ENCODE data around the gene FMNL2.

Gene FMNL2

GRCh38 chr2:152584301-152584700 is 249.3 kb downstream of the FMNL2 start:
- no peak for DNase-seq (ENCODE audit: low spot score)

DNA sequence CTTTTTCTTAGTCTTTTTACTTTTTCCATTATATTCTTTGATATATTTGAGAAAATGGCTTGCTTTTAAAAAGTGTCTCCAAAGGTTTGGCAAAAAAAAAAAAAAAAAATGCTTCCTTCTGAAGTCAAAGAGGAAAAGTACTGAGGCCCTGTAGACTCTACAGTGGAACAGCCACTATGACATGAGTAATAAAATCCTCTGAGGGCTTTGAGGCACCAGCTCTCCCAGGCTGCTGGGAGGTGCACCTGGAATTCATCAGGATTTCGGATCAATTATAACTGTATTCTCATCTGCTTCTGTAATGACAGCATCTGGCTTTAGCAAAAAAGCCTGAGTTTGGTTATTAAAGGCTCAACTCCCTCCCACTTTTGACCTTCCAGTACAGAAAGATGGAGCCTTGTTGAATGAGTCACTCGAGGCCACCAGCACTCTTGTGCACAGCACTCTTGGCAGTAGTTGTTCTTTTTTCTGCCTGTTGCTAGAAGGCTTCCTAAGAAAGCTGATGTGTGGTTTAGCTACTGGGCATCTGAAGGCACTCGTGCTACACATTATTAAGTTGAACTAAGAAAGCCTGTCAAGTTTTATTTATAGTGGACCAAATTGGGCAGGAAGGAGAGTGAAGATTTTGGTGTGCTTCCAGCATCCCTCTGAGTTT is 251.0 kb downstream of the FMNL2 start:
- DNase-seq (ENCODE audit: low spot score) = peak; percentile 34

DNA sequence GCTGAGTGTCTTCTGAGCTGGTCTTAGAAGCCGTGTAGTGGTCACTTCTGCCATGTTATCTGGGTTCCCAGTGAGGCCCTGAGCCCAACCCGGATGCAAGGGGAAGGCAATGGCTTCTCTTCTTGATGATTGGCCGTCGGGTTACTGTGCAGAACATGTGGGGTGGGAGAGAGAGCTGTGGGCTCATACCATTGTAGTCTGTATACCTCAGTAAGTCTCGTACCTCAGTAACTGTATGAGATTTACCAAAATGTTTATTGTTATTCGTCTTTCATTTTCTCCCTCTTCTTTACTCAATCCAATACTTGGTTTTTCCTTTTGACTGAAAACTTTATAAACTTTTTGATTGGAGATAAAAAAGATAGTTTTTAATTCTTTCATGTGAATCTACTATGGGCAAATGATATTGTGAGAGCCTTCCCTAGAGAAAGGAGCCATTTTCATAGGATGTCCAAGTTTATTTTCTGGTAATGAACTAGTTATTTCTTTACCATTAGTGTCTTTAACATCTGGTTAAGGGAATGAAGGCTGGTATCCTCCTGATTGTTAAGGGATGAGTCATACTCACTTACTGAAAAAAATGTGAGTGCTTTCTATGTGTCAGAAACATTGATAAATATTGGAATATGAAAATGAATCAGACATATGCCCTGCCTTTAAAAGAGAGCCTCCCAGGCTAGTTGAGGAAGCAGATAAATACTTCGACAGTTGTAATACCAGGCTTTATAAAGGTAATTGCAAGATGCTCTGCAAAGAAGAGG is 252.4 kb downstream of the FMNL2 start:
- peak; percentile 42 for DNase-seq (ENCODE audit: low spot score)

GRCh38 chr2:152588998-152589397 is 254.0 kb downstream of the FMNL2 start:
- no peak for DNase-seq (ENCODE audit: low spot score)

DNA sequence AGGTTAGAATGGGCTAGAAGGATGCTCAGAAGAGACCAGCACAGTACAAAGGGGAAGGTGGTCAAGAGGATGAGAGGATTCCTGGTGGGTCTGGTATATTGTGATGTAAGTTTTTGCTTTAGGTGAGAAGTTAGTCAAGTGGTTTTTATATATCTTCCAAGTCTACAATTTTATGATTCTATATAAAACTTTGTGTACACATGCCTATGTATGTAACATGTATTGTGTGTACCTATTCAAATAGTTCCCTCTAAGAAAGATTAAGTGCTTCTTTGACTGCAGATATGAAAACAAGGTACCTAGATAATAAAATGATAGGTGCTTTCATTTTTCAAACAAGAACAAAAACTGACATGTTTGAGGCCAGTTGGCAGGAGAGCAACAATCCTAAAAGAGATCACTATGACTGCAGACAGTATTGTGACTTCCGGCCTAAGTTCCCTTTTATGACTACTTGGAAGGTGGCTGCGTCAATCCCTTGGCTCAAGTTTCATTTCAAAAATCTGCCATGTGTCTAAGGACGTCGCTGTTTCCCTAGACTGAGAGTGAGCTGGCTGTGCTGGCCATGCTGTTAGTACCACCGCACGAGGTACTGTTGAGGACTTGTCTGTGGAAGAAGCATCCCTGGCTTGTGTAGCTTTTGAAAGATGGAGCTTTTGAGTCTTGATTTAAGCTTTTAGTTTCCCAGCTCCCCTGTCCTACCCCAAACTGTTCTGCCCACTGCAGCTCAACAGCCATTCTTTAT is 259.2 kb downstream of the FMNL2 start:
- DNase-seq (ENCODE audit: low spot score) = peak; percentile 58

DNA sequence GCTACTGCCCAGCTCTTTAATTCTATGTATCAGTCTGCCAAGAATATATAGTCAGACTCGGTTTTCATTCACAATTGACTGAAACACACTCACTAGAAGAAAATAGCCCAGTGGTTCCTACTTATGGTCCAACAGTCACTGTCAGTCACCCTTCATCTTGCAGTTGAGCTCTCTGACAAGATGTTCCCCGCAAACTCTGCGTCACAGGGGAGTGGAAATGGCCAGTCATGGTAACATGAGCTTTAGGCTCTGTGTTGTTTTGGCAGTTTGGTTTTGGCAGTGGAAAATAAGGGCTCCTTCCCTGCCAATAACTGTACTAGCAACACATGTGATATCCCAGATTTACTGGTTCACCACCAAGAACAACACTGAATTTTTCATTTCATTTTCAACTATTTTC is 259.8 kb downstream of the FMNL2 start:
- no peak for DNase-seq (ENCODE audit: low spot score)

DNA sequence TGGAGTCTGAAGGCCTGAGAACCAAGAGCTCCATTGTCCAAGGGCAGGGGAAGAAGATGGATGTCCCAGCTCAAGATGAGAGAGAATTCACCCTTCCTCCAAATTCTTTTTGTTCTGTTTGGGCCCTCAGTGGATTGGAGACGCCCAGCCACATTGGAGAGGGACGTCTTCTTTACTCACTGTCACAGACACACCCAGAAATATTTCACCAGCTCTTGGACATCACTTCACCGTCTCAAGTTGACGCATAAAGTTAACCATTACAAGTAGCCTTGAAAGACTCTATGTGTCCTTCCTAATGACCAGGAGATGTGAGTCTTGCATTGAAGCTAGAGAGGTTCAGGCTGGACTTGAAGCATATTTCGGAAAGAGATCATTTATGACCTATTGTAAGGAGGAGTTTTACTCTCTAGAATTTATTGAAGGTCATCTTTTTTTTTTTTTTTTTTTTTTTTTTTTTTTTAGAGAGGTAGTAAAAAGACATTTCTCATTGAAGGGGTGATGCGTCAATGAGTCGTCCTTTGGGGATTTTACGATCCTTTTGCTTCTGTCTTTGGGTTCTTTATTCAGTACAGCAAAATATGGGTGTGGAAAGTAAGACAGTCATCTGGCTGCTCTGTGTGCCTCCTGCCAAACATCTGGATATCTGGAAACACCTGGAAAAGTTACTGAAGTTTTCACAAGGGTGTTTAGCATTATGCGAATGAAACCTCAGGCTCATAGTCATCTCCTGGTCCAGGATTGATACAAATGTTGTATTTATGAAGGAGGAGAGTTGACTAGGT is 264.2 kb downstream of the FMNL2 start:
- DNase-seq (ENCODE audit: low spot score) = no peak

- DNase-seq (ENCODE audit: low spot score) = no peak
Observed at GRCh38 chr2:152600051-152600657, 265.2 kb downstream of the FMNL2 start.

DNA sequence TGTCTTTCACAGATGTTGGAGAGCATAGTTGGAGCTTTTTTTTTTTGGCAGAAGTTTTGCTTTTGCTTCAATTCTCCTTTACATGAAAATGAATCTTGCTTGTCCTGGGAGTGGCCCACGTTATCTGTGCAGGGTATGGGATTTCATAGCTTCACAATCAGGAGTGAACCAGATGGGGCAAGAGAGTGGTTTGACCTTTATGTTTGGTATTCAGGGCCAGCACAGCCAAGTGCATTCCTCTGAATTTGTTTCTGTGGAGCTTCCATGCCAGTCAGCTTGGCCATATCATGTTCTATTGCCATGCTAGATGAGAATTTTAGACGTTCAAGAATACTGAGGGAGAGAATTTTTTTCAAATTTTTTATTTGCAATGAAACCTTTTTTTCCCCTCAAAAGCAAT is 265.7 kb downstream of the FMNL2 start:
- no peak for DNase-seq (ENCODE audit: low spot score)

GRCh38 chr2:152602750-152603149 is 267.8 kb downstream of the FMNL2 start:
- no peak for DNase-seq (ENCODE audit: low spot score)

DNA sequence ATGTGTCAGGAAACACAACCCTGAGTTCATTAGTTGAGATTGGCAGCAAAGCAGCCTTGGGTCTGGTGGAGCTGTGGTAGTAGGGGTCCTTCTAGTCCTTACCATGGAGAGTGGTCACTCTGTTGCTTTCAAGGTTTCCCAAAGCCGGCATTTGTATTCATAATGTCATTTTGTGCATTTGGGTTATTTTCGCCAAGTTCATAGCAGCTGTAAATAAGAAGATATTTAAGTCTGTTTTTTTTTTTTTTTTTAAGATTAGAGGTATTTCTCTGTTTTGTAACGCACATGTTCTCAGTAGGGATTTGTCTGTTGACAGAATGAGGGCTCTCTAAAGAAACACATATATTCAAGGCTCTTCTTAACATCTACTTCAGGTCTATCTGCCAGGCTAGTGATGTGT is 268.2 kb downstream of the FMNL2 start:
- DNase-seq (ENCODE audit: low spot score) = no peak

DNA sequence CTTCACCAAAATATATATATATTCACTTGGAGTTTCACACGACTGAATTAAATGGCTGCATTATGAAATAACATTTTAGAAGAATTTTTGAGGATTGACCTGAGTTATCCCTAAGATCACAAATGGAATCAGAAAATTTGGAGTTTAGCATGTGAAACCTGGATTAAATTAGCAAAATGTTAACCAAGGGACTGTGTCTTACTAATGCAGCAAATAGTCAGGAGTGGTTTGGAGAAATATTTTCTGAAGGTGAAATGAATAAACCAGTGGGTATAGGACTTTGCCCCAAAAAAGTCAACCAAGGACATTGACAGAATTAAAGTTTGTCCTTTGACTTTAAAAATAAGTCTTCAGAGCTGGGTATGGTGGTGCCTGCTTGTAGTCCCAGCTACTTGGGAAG is 271.1 kb downstream of the FMNL2 start:
- no peak for DNase-seq (ENCODE audit: low spot score)

GRCh38 chr2:152606941-152607340 is 272.0 kb downstream of the FMNL2 start:
- no peak for DNase-seq (ENCODE audit: low spot score)

DNA sequence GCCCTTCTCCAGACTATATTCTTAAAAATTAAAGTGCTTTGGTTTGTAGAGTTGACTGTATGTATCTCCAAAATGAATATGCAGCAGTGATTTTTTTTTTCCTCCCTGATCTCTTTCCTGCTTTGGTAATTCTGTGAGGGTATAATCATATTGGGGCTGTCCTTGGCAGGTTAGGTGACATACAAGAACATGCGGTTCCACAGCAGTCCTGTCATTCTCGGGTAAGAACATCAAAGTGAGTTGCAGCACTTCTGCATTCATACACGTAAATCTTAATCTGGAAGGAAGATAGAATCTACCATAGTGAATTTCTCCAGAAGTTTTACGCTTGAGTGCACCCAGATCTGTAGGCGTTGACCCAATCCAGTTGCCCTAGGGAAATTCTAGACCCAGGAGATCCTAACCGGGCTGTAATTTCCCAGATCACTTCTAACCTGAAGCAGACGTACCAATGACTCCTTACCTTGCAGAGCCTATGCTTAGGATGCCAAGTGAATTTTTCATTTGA is 272.9 kb downstream of the FMNL2 start:
- no peak for DNase-seq (ENCODE audit: low spot score)

DNA sequence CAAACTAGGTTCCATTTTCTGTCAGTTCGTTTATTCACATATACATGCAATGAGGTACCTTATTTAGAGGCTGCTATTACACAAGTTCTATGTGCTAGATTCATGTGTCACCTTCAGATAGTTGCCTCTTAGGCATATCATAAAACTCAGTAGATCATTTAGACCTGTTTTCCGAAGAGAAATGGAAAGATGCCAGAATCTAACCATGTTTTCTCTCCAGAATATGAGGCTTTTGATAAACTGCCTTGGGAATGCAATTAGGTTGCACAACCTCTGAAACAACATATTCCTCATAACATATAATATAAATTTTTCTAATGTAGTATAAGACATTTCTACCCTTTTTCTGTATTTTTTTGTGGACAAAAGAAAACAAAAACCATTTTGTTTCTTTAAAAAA is 274.2 kb downstream of the FMNL2 start:
- DNase-seq (ENCODE audit: low spot score) = no peak

DNA sequence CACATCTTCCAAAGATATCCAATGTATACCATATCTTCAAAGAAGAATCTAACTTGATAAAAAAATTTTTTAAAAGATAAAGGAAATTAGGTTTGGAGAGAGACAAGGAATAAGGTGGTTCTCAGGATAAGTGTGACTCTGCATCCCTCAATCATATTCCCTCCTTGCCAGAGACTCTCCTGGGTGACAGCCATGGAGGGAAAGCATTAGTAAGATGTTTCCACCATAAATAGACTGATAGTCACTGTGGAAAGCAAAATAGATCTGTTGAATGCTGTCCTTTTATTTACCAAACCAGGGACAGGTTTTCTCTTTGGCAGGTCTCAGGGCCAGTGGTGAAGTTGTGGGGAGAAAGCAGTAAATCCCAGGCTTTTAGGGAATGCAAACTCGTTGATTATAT is 274.7 kb downstream of the FMNL2 start:
- DNase-seq (ENCODE audit: low spot score) = no peak

- DNase-seq (ENCODE audit: low spot score) = peak; percentile 41
Observed at GRCh38 chr2:152611458-152612231, 276.7 kb downstream of the FMNL2 start.

GRCh38 chr2:152613235-152613634 is 278.3 kb downstream of the FMNL2 start:
- no peak for DNase-seq (ENCODE audit: low spot score)

- no peak for DNase-seq (ENCODE audit: low spot score)
Observed at GRCh38 chr2:152615177-152615576, 280.2 kb downstream of the FMNL2 start.

DNA sequence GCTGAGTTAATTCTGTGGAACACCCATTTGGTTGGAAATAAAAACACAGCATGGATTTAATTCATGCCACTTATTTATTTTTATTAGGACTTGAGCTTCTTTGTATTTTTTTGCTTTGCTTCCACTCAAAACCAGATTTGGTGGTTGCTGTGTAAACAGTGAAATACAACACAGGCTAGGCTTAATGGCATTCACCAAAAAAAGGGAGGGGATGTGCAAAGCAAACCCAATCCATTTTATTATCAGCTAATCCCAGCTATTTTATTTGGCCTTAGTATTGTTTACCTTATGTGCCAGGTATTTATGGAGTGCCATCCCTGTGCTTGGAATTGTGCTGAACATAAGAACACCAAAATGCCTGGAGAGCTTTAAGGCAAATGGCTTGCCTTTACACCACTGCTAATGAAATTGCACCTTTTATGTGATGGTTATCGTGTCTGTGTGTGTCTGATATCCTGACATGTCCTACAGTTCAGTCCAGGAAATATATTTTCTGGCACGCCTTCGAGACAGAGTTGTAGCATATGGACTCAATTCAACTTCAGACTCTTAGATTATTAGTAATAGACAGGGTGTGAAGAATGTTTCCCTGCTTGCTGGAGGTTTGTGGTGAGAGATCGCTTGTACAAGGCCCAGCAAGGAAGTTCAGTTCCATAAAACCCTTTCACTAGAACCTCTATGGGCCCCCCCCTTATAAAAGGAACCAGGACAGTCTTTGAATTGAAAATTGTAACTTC is 282.6 kb downstream of the FMNL2 start:
- DNase-seq (ENCODE audit: low spot score) = no peak

All from activated CD4-positive, alpha-beta T cell treated with anti-CD3 and anti-CD28 coated beads, Interleukin-2, Interleukin-4, amounts not matched to agents 100 ng/mL and 50 ng/mL, durations not matched to agents 16 hours and 8 hours (primary cell).